Cerebellar nuclear complex (tissue), 1 donor: ENCODE data around the gene NSDHL.

Source experiments
- DNase-seq, 2 experiments: peaks; one replicate each; lab custom pipeline; 2025; lab: John Stamatoyannopoulos, UW

NSDHL gene

DNA sequence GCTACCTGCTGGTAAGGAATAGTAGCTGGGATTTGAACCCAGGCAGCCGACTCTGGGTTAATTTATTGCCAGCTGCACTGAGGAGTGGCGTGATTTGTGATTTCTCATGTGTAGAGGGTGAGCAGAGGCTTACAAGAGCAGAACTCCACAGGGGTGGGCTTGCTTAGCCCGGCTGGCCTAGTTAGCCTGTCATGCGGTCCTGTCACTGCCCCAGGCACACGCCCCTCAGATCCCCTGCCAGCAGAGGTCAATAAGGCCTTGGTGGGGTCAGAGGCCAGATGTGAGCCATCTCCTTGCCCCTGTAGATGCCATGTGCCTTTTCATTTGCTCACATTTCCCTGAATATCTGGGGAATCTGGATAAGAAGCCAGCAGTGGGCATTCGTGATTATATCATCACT, 13.4 kb downstream of the NSDHL start:
- no peak for DNase-seq

DNA sequence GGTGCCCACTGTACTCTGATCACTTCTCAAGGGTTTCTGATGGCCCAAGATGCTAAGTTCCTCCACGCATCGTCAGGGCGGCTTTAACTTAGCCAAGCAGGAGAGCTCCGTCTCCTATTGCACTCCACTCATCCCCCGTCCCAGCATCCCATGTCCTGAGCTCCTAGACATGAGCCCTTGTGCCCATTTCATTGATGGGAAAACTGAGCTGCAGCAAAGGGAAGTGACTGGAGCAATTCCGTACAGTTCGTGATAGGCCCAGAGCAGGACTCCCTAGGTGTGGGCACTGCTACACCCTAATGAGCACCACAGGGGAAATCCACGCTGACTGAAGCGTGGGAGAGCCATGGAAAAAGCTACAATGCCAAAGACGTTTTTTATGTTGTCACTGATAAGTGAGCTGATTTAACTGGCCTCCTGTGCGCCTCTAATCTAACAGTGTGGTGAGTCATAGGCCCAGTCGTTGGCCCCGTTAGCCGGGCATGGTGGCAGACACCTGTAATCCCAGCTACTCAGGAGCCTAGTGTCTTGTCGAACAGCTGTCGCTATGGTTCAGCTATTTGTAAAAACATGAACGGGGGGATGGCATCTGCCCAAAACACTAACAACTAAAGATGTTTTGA, 14.9 kb downstream of the NSDHL start:
- no peak for DNase-seq

DNA sequence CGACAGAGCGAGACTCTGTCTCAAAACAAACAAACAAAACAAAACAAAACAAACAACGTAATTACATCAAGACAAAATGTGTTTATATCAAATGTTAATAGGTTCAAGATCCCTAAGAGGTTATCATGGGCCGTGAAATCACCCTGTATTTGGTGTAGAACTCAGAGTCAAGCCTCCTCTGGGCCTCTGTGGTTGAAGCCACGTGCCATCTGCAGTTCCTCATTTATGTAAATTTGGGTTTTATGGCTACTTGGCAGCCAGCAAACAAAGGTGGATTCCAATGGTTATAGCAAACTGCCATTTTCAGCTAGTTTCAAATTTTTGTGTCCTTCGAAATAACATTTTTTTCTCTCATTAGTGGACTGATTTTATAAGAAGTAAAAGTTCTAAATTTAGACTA, 16.4 kb downstream of the NSDHL start:
- DNase-seq = no peak

DNA sequence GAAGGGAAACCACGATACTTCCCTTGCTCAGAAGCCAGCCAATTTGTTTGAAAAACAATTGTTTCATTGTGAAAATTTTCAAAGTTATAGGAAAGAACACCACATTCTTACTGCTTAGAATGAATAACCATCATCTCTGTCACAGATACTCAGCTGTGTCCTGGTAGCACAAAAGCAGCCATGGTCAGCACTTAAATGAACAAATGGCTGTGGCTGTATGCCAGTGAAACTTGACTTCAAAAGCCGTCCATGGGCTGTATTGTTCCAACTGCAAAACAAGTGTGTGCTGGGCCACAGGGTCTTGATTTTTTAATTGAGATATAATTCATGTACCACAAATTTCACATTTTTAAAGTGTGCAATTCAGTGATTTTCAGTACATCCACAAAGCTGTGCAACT, 19.6 kb downstream of the NSDHL start:
- DNase-seq = no peak

DNA sequence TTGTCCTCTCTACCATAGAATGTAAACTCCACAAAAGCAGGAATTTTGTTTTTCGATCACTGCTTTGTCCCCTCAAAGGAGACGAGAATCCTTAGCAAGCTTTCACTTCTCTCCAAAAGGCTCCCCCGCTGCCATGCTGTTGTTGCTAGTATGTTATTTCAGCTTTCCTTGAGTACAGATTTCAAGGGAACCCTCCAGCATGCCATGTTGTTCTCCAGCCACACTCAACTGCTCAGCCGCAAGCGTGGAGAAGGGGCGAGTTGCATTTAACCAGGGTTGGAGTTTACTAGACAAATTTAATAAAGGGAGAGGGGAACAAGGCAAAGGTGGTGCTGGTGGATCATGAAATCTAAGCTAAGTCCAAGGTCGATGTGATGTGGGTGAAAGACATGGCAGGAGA, 23.1 kb downstream of the NSDHL start:
- no peak for DNase-seq

DNA sequence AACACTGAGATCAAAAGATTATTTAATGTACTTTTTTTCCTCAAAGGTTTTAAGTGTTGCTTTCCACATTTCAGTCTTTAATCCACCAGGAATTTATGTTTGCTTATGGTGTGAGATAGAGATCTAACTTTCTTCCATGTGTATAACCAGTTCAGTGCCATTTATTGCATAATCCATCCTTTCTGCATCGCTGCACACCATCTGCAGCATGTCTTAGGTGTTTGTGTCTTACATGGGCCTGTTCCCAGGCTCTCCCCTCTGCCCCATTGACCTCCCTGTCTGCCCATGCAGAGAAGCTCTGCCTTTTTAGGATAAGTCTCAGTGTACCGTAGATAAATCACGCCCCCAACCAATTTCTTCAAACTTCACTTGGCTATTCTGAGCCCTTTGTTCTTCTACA, 30.3 kb downstream of the NSDHL start:
- DNase-seq = no peak

DNA sequence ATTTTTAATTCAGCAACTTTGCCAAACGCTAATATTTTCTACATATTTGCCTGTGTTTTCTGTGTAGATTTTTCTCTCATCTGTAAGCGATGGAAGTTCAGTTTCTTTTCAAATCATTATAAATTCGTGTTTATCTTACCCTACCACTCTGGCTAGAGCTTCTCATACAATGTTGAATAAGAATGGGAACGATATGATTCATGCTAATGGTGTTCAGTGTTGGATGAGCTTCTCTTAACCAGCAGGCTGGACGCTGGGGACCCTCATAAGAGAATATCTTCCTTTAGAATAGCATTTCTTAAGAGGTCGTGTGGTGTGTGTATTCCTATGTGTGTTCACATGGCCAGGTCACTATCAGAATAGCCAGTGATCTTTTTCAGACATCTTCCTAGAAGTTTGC, 31.0 kb downstream of the NSDHL start:
- no peak for DNase-seq

DNA sequence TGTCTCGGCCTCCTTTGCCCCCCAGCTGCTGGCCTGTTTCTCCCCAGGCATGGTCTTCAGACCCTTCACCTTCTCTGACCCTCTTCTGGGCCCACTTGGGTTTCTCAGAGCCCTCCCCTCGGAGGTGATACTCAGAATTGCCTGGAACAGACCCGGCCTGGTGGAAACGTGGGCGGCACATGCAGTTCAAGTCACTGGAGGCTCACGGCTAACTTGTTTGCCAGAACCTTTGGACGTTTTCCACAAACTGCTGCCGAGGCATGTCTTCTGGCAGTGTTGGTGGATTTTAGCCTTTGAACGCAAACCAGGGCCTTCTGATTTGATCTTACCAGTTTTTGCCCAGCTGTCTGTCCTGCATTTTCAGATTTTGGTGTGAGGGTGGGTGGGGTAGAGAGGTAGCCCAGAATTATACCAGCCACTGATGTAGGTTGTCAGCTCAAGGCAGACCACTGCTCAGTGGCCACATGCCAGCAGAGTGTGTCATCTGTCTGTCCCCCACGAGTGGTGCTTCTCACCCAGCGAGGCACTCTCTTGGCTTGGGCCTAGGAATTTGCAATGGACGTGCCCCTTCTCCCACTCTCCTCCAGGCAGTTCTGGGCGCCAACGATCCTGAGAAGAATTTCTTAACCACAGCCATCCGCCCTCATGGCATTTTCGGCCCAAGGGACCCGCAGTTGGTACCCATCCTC, 34.5 kb downstream of the NSDHL start:
- no peak for DNase-seq

DNA sequence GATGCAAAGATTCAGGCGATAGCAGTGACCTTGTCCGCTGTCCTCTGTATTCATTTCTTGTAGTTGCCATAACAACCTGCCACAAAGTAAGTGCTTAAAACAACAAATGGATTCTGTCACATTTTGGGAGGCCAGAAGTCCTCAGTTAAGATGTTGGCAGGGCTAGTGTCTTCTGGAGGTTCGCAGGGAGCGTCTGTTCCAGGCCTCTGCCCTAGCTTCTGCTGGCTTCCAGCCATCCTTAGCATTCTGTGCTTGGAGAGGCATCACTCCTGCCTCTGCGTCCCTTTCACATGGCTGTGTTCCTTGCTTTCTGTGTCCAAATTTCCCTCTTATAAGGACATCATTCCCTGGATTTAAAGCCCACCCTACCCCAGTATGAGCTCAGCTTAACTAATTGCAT, 35.5 kb downstream of the NSDHL start:
- DNase-seq = no peak

DNA sequence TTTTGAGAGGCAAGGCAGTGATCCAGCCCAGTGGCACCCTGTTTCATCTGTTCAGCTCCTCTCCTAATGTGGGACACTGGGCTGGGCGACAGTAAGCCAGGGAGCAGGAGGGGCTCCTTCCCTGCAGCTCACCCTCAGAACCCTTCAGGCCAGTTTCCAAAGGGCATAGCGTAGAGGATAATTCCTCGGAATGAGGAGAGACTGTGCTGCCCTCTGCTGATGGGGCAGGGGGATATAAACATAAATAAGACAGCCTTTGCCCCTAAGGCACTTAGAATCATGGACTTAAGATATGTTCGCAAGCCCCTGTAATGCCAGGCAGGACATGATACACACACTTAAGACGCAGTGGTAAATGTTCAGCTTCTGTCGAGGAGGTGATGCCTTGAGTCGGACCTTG, 39.1 kb downstream of the NSDHL start:
- DNase-seq = no peak

DNA sequence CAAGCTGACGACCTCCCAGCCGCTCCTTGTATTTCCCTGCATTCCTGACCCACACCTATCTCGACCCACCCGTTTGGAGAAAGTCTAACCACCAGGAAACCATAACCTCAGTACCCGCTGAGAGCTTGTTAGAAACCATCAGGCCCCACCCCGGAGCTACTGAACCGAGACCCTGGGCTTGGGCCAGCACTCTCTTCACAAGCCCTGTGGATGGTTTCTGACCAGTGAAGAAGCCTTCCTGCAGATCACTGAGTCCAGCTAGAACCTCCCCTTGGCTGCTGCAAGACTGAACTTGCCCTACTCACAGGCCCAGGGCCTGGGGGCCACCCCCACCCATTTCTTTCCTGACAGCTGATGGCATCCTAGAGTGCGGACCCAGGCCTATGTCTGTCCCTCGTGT, 40.4 kb downstream of the NSDHL start:
- no peak for DNase-seq

DNA sequence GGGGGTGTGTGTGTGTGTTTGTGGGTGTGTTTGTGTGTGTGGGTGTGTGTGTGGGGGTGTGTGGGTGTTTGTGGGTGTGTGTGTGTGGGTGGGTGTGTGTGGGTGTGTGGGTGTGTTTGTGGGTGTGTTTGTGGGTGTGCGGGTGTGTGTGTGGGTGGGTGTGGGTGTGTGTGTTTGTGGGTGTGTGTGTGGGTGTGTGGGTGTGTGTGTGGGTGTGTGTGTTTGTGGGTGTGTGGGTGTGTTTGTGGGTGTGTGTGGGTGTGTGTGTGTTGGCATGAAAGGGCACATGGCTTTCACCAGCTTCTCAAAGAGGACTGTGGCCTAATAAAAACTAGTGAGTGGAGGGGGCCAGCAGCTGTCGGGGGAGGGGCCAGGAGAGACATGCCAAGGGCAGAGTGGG, 41.7 kb downstream of the NSDHL start:
- DNase-seq = no peak

DNA sequence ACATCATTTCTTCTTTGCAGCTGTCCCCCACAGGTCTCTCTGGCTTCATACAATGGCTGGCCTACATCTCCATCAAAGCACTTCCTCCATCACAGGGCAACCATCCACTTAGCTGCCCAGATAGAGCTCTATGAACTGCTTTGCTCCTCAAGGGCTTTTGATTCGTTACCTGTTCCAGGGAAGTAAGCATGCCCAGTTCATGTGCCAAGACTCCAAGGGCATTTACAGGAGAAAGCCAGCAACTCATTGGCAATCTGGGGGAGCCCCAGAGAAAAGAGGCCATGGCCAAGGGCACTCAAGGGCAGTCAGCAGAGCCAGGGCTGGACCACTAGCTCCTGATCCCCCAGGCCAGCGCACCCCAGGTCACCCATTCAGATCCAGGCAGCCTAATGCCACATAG, 42.5 kb downstream of the NSDHL start:
- DNase-seq = no peak

DNA sequence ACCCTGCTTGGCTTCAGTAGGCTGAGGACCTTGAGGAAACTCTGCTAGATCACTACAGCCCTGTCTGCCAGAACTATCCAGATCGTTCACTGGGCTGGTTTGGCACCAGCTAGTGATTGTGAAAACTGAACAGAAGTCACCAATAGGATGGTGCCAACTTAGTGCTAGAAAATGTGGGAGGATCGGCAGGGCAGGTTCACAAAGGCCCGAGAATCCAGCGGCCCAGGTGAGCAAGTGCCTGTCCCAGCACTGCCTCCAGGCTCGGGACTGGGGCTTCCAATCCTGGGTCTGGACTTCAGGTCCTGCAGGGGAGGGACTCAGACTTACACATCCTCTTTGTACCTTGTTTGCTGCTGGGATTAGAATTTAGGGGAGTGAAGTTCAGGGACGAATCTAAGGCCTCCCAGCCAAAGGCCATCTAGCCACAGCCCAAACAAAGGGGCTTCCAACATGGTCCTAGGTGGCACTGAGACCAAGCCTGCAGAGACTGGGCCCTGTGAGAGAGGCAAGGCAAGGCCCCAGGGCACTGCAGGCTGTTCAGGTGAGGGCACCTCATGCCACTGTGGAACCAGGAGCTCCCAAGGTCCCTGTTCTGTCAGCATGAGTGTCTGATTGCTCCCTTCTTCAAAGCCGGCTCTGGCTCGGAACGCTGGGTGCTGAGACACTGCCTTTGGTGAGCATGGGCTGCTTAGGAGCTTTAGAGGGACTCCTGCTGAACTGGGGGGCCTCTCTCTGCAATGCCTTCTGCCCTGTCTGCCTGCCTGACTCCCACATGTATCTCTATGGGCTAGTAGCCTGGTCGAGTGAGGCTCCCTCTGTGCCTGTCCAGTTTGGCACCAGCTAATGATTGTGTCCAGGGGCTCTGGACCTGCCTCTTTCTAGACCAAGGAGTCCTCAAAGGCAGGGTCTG, 46.3 kb downstream of the NSDHL start:
- DNase-seq = no peak

DNA sequence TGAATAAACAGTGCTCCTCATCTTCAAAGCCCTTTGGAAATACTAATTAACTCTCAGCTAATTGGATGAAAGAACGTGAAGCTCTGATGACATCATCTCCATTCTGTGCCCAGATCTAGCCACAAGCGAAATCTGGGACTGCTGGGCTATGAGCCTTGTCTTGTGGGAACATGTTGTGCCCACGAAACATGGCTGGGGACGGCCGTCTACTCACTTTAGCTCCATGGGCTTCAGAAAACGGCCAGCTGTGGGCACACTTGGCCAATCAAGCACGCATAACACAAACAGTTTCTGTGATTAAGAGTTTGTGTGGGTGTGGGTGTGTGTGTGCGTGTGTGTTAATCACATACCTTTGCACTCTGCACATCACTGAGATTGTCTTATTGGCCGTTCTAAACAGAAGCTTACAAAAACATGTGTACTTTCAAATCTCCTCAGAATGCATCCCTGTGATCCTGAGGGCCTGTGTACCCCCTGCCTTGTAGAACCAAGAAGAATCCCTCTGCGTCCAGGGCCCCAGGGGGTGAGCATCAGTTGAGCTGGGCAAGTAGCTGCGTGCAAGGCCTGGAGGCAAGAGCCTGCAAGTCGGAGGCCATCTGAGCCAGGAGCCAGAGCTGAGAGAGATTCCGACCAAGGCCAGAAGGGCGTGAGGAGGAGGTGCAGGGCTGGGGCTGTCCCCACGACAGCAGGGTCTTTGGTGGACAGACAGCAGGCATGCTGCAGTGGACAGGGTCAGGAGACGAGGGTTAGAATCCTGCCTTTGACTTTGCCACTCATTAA, 48.3 kb downstream of the NSDHL start:
- no peak for DNase-seq

DNA sequence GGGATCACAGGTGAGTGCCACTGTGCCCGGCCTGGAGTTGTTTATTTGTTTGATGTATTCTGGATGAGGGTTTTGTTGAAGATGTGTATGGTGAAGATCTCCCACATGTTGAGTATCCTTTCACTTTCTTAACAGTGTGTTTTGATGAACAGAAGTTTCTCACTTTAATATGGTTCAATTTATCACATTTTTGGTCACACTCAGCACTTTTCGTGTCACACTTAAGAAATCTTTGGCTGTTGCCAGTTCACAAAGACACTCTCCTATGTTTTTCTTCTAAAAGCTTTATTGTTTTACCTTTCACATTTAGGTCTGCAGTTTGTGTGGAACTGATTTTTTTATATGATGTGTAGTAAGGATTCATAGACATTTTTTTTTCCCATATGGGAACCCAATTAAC, 50.4 kb downstream of the NSDHL start:
- no peak for DNase-seq

DNA sequence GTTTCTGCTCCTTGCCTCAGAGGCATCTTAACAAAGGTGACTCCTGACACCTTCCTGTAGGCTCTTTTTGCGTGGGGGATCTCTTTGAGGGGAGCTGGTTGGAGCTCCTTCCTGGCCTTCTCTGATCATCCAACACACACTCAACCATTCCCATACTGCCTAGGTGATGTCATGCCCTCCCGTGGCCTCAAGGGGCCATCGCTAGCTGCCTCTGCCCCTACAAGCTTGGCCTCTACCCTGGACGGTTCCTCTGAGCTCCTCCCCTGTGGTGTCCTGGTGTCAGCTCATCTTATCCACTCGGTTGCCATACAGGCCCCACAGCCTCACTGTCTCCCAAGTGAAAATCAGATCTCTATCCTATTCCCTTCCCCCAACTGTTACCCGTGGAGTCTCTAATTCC, 53.3 kb downstream of the NSDHL start:
- DNase-seq = no peak

DNA sequence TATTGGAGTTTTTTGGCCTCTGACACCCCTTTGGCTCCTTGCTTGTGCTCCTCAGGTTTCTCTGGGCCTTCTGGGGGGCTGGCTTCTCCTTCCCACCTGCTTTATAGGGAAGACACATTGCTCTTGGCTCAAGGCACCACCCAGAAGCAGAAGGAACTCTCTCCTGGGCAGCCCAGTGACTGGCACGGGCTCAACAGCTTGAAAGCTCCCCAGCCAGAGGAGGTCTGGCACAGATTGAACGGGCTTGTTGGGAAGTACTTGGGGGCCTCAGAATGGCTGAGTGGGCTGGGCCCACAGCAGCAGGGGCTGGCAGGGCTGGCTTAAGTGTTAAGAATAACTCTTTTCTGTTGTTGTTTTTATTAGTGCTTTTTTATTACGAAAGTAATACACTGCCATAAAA, 55.9 kb downstream of the NSDHL start:
- no peak for DNase-seq

DNA sequence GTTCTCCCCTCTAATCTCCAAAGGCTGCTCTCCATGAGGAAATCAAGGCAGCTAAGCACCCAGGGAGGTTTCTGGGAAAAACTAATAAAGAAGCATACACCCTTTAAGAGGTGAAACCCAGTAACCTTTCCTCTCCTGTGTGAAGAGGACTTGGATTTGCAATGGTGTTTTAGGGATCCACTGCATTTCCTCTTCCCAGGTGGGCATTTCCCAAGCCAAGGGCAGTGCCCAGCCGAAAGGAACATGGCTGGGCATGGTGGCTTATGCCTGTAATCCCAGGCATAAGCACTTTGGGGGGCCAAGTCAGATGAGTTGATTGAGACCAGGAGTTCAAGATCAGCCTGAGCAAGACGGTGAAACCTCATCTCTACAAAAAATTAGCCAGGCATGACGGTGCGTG, 61.6 kb downstream of the NSDHL start:
- DNase-seq = no peak

DNA sequence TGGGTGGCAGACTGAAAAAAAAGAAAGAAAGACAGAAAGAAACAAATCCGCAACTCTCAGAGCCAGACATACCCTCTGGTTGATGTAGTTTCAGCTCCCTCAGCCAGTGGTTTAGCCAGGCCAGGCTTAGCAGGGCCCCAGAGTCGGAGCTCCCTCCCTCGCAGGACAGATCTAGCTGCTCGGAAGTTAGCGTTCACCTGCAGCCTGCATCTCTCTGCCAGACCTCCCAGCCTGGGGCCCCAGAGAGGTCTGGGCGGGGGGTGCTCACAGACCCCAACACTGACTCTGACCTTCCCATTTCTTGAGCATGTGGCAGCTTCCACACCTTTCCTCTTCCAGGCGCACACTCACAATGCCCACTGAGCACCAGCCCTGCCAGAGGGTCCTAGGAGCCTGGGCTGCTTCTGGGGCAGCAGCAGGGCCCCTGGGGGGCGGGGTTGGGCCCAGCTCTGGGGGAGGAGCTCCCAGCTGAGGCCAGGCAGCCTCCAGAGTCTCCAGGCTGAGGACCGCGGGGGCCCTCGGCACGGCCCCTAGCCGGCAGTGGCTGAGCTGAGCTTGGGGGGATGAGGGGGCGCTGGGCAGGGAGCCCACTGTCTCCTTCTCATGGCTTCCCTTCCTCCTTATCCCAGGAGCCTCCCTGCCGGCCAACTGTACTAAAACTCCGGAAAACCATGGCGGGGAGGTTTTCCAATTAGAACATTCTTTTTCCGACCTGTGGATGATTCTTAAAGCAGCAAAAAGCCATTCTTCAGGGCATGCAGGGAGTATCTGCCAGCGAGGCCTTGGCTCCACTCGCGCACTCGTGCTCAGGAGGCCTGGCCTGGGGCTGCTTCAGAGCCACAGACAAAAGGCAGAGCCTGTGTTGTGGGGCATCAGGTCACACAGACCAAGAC, 62.4 kb downstream of the NSDHL start:
- no peak for DNase-seq

DNA sequence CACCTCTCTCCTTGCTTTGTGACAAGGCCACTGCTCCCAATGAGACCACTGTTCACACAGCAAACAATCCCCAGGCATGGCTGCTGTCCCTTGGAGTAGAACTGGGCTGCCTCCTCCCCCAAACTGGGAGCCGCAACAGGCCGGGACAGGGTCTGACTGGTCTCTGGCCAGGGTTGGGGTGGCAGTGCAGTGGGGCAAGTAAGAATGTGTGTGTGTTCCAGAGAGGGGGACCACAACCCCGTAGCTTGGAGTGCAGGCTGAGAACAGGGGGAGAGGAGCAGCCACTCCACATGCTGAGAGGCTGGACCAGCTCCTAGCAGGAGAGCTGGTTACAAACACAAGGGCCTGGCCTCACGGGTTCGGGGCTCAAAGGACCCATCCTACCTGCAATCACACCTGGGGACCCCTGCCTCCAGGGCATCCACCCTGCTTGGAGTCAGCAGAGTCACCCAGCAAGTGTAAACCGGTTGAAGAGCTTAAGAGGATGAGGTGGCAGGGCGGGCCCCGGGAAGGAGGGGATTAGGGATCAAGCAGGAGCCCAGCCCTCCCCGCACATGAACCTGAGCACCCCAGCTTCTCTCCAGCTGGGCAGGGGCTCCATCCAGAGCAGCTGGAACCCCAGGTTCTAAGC, 63.2 kb downstream of the NSDHL start:
- no peak for DNase-seq
